ENCODE measurements around the gene OSBPL9. TPM values are rescaled to one million over a fixed set of nuclear protein-coding genes. Genes with fewer than 3 reads are reported as not detected.

The OSBPL9 gene
- total and polyA plus RNA-seq, 8 donors, result 63.1 to 139 (median 114) TPM

DNA sequence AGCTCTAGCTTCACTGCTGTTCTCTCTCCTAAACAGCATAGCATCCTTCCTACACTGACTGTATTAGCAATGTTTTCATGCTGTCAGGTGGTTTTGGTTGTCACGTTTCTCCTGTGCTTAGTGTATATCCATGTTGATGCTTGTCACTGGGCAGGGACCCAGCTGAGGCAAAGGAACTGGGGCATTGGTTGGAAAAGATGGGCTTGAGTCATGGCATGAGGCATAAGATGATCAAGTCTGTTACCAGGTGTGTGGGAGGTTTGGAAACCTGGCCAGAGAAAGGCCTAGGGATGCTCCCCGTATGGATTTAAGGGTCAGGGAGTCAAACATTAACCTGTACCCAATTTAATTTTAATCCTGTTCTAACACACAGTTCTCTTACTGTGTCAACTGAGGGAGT is 69.6 kb downstream of the OSBPL9 start:
- no peak for TF ChIP-seq CTCF (IDR thresholded peaks at IDR 0.05)
- intact Hi-C loops (cut with DNase I), result no loop called here
- Histone ChIP-seq H3K4me1 (peaks cover 0 to 30% of the 10 kb centered on the region in 2 donors), H3K4me3 (no peak overlapping the region), H3K36me3 (no peaks in the 10 kb centered on the region), H3K27me3 (no peaks in the 10 kb centered on the region), H3K9me3 (no peaks in the 10 kb centered on the region), H3K27ac (no peak overlapping the region)
- ATAC-seq (no peak), DNase-seq (no peak)

- H3K27me3 ChIP-seq, result no peaks in the 10 kb centered on the region
- DNase-seq, result no peak
- H3K36me3 ChIP-seq, result no peaks in the 10 kb centered on the region
- H3K9me3 ChIP-seq, result no peaks in the 10 kb centered on the region
- TF ChIP-seq CTCF (IDR thresholded peaks at IDR 0.05), result no peak
- intact Hi-C loops (cut with DNase I), result no loop called here
- no peak for ATAC-seq
- peak overlapping the region in 1 of 2 donors; percentile 62 for H3K27ac ChIP-seq
- H3K4me3 ChIP-seq, result no peak overlapping the region
- peaks cover 0 to 38% of the 10 kb centered on the region in 2 donors for H3K4me1 ChIP-seq
Observed at GRCh38 chr1:51689075-51689440, 72.2 kb downstream of the OSBPL9 start.

GRCh38 chr1:51689643-51690042 is 72.8 kb downstream of the OSBPL9 start:
- Histone ChIP-seq H3K4me1 (peaks cover 0 to 38% of the 10 kb centered on the region in 2 donors), H3K27me3 (no peaks in the 10 kb centered on the region), H3K27ac (peak overlapping the region in 1 of 2 donors; percentile 62), H3K4me3 (no peak overlapping the region), H3K9me3 (no peaks in the 10 kb centered on the region), H3K36me3 (no peaks in the 10 kb centered on the region)
- ATAC-seq, result no peak
- TF ChIP-seq CTCF (IDR thresholded peaks at IDR 0.05), result no peak
- DNase-seq, result no peak
- intact Hi-C loops (cut with DNase I), result no loop called here

GRCh38 chr1:51690285-51690961 is 73.5 kb downstream of the OSBPL9 start:
- Histone ChIP-seq H3K4me3 (no peak overlapping the region), H3K4me1 (peaks cover 0 to 38% of the 10 kb centered on the region in 2 donors), H3K27ac (peak overlapping the region in 1 of 2 donors; percentile 62), H3K36me3 (no peaks in the 10 kb centered on the region), H3K9me3 (no peaks in the 10 kb centered on the region), H3K27me3 (no peaks in the 10 kb centered on the region)
- intact Hi-C loops (cut with DNase I), result no loop called here
- TF ChIP-seq CTCF (IDR thresholded peaks at IDR 0.05), result no peak
- ATAC-seq (peak; percentile 76), DNase-seq (peak in 1 of 4 donors; percentile 13)

- intact Hi-C loops (cut with DNase I), result no loop called here
- no peak for ATAC-seq
- peaks cover 0 to 38% of the 10 kb centered on the region in 2 donors for H3K4me1 ChIP-seq
- TF ChIP-seq CTCF (IDR thresholded peaks at IDR 0.05), result no peak
- H3K4me3 ChIP-seq, result no peak overlapping the region
- no peak overlapping the region for H3K27ac ChIP-seq
- H3K36me3 ChIP-seq, result no peaks in the 10 kb centered on the region
- H3K27me3 ChIP-seq, result no peaks in the 10 kb centered on the region
- no peaks in the 10 kb centered on the region for H3K9me3 ChIP-seq
- DNase-seq, result no peak
Observed at GRCh38 chr1:51691920-51692319, 75.0 kb downstream of the OSBPL9 start.
